Measurements from ENCODE around the gene ELP5.

Gene ELP5

GRCh38 chr17:7254511-7254910 lies 2.5 kb downstream of the ELP5 start:
- H3K4me1 ChIP-seq (ENCODE audit: control insufficient read depth, insufficient read depth, low read length) = peaks cover 15% of the 10 kb centered on the region
- no peak overlapping the region for H3K9ac ChIP-seq (ENCODE audit: low read length)
- H3K36me3 ChIP-seq (ENCODE audit: control insufficient read depth, insufficient read depth, low read length) = peaks cover 21% of the 10 kb centered on the region
- H3K4me3 ChIP-seq (ENCODE audit: low read length) = no peak overlapping the region
- H3K27me3 ChIP-seq (ENCODE audit: control insufficient read depth, insufficient read depth, low read length) = no peaks in the 10 kb centered on the region
- H3K27ac ChIP-seq (ENCODE audit: low read depth, low read length) = no peak overlapping the region

GRCh38 chr17:7256766-7257456 lies 4.9 kb downstream of the ELP5 start:
- Histone ChIP-seq H3K27ac (ENCODE audit: low read depth, low read length) (no peak overlapping the region), H3K36me3 (ENCODE audit: control insufficient read depth, insufficient read depth, low read length) (peaks cover 21% of the 10 kb centered on the region), H3K27me3 (ENCODE audit: control insufficient read depth, insufficient read depth, low read length) (peaks cover 3% of the 10 kb centered on the region), H3K4me1 (ENCODE audit: control insufficient read depth, insufficient read depth, low read length) (peaks cover 9% of the 10 kb centered on the region), H3K4me3 (ENCODE audit: low read length) (no peak overlapping the region), H3K9ac (ENCODE audit: low read length) (peak overlapping the region; percentile 25)

GRCh38 chr17:7258731-7259554 lies 6.9 kb downstream of the ELP5 start:
- peaks cover 12% of the 10 kb centered on the region for H3K27me3 ChIP-seq (ENCODE audit: control insufficient read depth, insufficient read depth, low read length)
- no peak overlapping the region for H3K27ac ChIP-seq (ENCODE audit: low read depth, low read length)
- no peaks in the 10 kb centered on the region for H3K4me1 ChIP-seq (ENCODE audit: control insufficient read depth, insufficient read depth, low read length)
- no peak overlapping the region for H3K4me3 ChIP-seq (ENCODE audit: low read length)
- H3K36me3 ChIP-seq (ENCODE audit: control insufficient read depth, insufficient read depth, low read length) = peaks cover 21% of the 10 kb centered on the region
- no peak overlapping the region for H3K9ac ChIP-seq (ENCODE audit: low read length)

- H3K9ac ChIP-seq (ENCODE audit: low read length) = no peak overlapping the region
- H3K27me3 ChIP-seq (ENCODE audit: control insufficient read depth, insufficient read depth, low read length) = peaks cover 12% of the 10 kb centered on the region
- peaks cover 19% of the 10 kb centered on the region for H3K36me3 ChIP-seq (ENCODE audit: control insufficient read depth, insufficient read depth, low read length)
- no peak overlapping the region for H3K4me3 ChIP-seq (ENCODE audit: low read length)
- no peaks in the 10 kb centered on the region for H3K4me1 ChIP-seq (ENCODE audit: control insufficient read depth, insufficient read depth, low read length)
- no peak overlapping the region for H3K27ac ChIP-seq (ENCODE audit: low read depth, low read length)
These were observed 7.5 kb downstream of the ELP5 start for GRCh38 chr17:7259555-7259889.

- Histone ChIP-seq H3K27ac (ENCODE audit: low read depth, low read length) (no peak overlapping the region), H3K27me3 (ENCODE audit: control insufficient read depth, insufficient read depth, low read length) (peaks cover 12% of the 10 kb centered on the region), H3K9ac (ENCODE audit: low read length) (peak overlapping the region; percentile 13), H3K4me1 (ENCODE audit: control insufficient read depth, insufficient read depth, low read length) (no peaks in the 10 kb centered on the region), H3K36me3 (ENCODE audit: control insufficient read depth, insufficient read depth, low read length) (peaks cover 18% of the 10 kb centered on the region), H3K4me3 (ENCODE audit: low read length) (peak overlapping the region; percentile 57)
These were observed 8.1 kb downstream of the ELP5 start for GRCh38 chr17:7260151-7260550.

- Histone ChIP-seq H3K27me3 (ENCODE audit: control insufficient read depth, insufficient read depth, low read length) (peaks cover 12% of the 10 kb centered on the region), H3K36me3 (ENCODE audit: control insufficient read depth, insufficient read depth, low read length) (peaks cover 18% of the 10 kb centered on the region), H3K4me1 (ENCODE audit: control insufficient read depth, insufficient read depth, low read length) (no peaks in the 10 kb centered on the region), H3K27ac (ENCODE audit: low read depth, low read length) (no peak overlapping the region), H3K9ac (ENCODE audit: low read length) (peak overlapping the region; percentile 42), H3K4me3 (ENCODE audit: low read length) (peak overlapping the region; percentile 57)
These were observed 8.8 kb downstream of the ELP5 start for GRCh38 chr17:7260651-7261378.

GRCh38 chr17:7261379-7262191 lies 9.6 kb downstream of the ELP5 start:
- no peak overlapping the region for H3K27ac ChIP-seq (ENCODE audit: low read depth, low read length)
- peak overlapping the region; percentile 73 for H3K9ac ChIP-seq (ENCODE audit: low read length)
- H3K36me3 ChIP-seq (ENCODE audit: control insufficient read depth, insufficient read depth, low read length) = peaks cover 14% of the 10 kb centered on the region
- H3K4me1 ChIP-seq (ENCODE audit: control insufficient read depth, insufficient read depth, low read length) = no peaks in the 10 kb centered on the region
- H3K4me3 ChIP-seq (ENCODE audit: low read length) = peak overlapping the region; percentile 57
- peaks cover 12% of the 10 kb centered on the region for H3K27me3 ChIP-seq (ENCODE audit: control insufficient read depth, insufficient read depth, low read length)

GRCh38 chr17:7262192-7262934 lies 10.3 kb downstream of the ELP5 start, which contains the start of gene CLDN7:
Gene CLDN7 (minus strand): TSS chr17:7262478. CDS start chr17:7262043, 435 bp downstream.
- peak within 1 kb of the TSS; percentile 57 for H3K4me3 ChIP-seq (ENCODE audit: low read length)
- H3K36me3 ChIP-seq (ENCODE audit: control insufficient read depth, insufficient read depth, low read length) = peaks cover 7% of the 10 kb centered on the region
- H3K27ac ChIP-seq (ENCODE audit: low read depth, low read length) = no peak within 1 kb of the TSS
- peaks cover 12% of the 10 kb centered on the region for H3K27me3 ChIP-seq (ENCODE audit: control insufficient read depth, insufficient read depth, low read length)
- no peaks in the 10 kb centered on the region for H3K4me1 ChIP-seq (ENCODE audit: control insufficient read depth, insufficient read depth, low read length)
- H3K9ac ChIP-seq (ENCODE audit: low read length) = peak within 1 kb of the TSS; percentile 84

GRCh38 chr17:7262935-7263800 lies 11.2 kb downstream of the ELP5 start:
- Histone ChIP-seq H3K4me1 (ENCODE audit: control insufficient read depth, insufficient read depth, low read length) (no peaks in the 10 kb centered on the region), H3K36me3 (ENCODE audit: control insufficient read depth, insufficient read depth, low read length) (peaks cover 5% of the 10 kb centered on the region), H3K4me3 (ENCODE audit: low read length) (peak overlapping the region; percentile 55), H3K27ac (ENCODE audit: low read depth, low read length) (no peak overlapping the region), H3K9ac (ENCODE audit: low read length) (peak overlapping the region; percentile 84), H3K27me3 (ENCODE audit: control insufficient read depth, insufficient read depth, low read length) (peaks cover 12% of the 10 kb centered on the region)

- peak overlapping the region; percentile 55 for H3K4me3 ChIP-seq (ENCODE audit: low read length)
- peaks cover 12% of the 10 kb centered on the region for H3K27me3 ChIP-seq (ENCODE audit: control insufficient read depth, insufficient read depth, low read length)
- H3K36me3 ChIP-seq (ENCODE audit: control insufficient read depth, insufficient read depth, low read length) = peaks cover 2% of the 10 kb centered on the region
- no peak overlapping the region for H3K27ac ChIP-seq (ENCODE audit: low read depth, low read length)
- H3K9ac ChIP-seq (ENCODE audit: low read length) = no peak overlapping the region
- no peaks in the 10 kb centered on the region for H3K4me1 ChIP-seq (ENCODE audit: control insufficient read depth, insufficient read depth, low read length)
These were observed 11.7 kb downstream of the ELP5 start for GRCh38 chr17:7263801-7264078.

- no peak overlapping the region for H3K9ac ChIP-seq (ENCODE audit: low read length)
- H3K27ac ChIP-seq (ENCODE audit: low read depth, low read length) = no peak overlapping the region
- H3K27me3 ChIP-seq (ENCODE audit: control insufficient read depth, insufficient read depth, low read length) = peaks cover 9% of the 10 kb centered on the region
- H3K4me1 ChIP-seq (ENCODE audit: control insufficient read depth, insufficient read depth, low read length) = no peaks in the 10 kb centered on the region
- no peak overlapping the region for H3K4me3 ChIP-seq (ENCODE audit: low read length)
- no peaks in the 10 kb centered on the region for H3K36me3 ChIP-seq (ENCODE audit: control insufficient read depth, insufficient read depth, low read length)
These were observed 14.8 kb downstream of the ELP5 start for GRCh38 chr17:7266784-7267183.

All from rectal smooth muscle tissue (tissue), 1 donor.